ENCODE measurements around the gene ACSS2. TPM values are rescaled to one million over a fixed set of nuclear protein-coding genes. Genes with fewer than 3 reads are reported as not detected.

The ACSS2 gene
- total RNA-seq, 1 donor from 2014 or later: 146 TPM

- no peak for TF ChIP-seq CTCF (IDR thresholded peaks at IDR 0.05)
- intact Hi-C loops (cut with DNase I): no loop called here
Observed at GRCh38 chr20:34843421-34843820, 33.0 kb upstream of the ACSS2 start.

GRCh38 chr20:34848597-34848996 is 27.8 kb upstream of the ACSS2 start:
- DNase-seq (no peak), ATAC-seq (no peak)
- no peak overlapping the region for H3K4me3 ChIP-seq
- peaks cover 26% of the 10 kb centered on the region for H3K36me3 ChIP-seq
- intact Hi-C loops (cut with DNase I): no loop called here
- TF ChIP-seq CTCF (IDR thresholded peaks at IDR 0.05): no peak
- H3K27ac ChIP-seq: no peak overlapping the region
- no peaks in the 10 kb centered on the region for H3K27me3 ChIP-seq
- no peaks in the 10 kb centered on the region for H3K4me1 ChIP-seq
- H3K9me3 ChIP-seq: no peaks in the 10 kb centered on the region

More at GRCh38 chr20:34843421-34843820, 33.0 kb upstream of the ACSS2 start:
- H3K4me3 ChIP-seq: no peak overlapping the region
- ATAC-seq: no peak
- no peaks in the 10 kb centered on the region for H3K27me3 ChIP-seq
- H3K9me3 ChIP-seq: no peaks in the 10 kb centered on the region
- H3K36me3 ChIP-seq: no peaks in the 10 kb centered on the region
- H3K4me1 ChIP-seq: no peaks in the 10 kb centered on the region
- DNase-seq: no peak
- no peak overlapping the region for H3K27ac ChIP-seq

- no peak for TF ChIP-seq CTCF (IDR thresholded peaks at IDR 0.05)
- no peak for ATAC-seq
- intact Hi-C loops (cut with DNase I): no loop called here
- DNase-seq: no peak
- H3K9me3 ChIP-seq: no peaks in the 10 kb centered on the region
- H3K4me1 ChIP-seq: no peaks in the 10 kb centered on the region
- H3K4me3 ChIP-seq: no peak overlapping the region
- H3K36me3 ChIP-seq: peaks cover 29% of the 10 kb centered on the region
- H3K27ac ChIP-seq: no peak overlapping the region
- no peaks in the 10 kb centered on the region for H3K27me3 ChIP-seq
Observed at GRCh38 chr20:34849778-34850177, 26.6 kb upstream of the ACSS2 start.

GRCh38 chr20:34850969-34851368 is 25.4 kb upstream of the ACSS2 start:
- no peaks in the 10 kb centered on the region for H3K27me3 ChIP-seq
- H3K36me3 ChIP-seq: peaks cover 35% of the 10 kb centered on the region
- ATAC-seq (no peak), DNase-seq (no peak)
- no peak for TF ChIP-seq CTCF (IDR thresholded peaks at IDR 0.05)
- intact Hi-C loops (cut with DNase I): no loop called here
- no peaks in the 10 kb centered on the region for H3K4me1 ChIP-seq
- no peak overlapping the region for H3K27ac ChIP-seq
- H3K9me3 ChIP-seq: no peaks in the 10 kb centered on the region
- H3K4me3 ChIP-seq: no peak overlapping the region

GRCh38 chr20:34852298-34852697 is 24.1 kb upstream of the ACSS2 start:
- Histone ChIP-seq H3K4me3 (no peak overlapping the region), H3K27ac (no peak overlapping the region), H3K9me3 (no peaks in the 10 kb centered on the region), H3K4me1 (no peaks in the 10 kb centered on the region), H3K36me3 (peaks cover 35% of the 10 kb centered on the region), H3K27me3 (no peaks in the 10 kb centered on the region)
- DNase-seq (no peak), ATAC-seq (no peak)
- intact Hi-C loops (cut with DNase I): no loop called here
- no peak for TF ChIP-seq CTCF (IDR thresholded peaks at IDR 0.05)

GRCh38 chr20:34859367-34859766 is 17.0 kb upstream of the ACSS2 start:
- H3K36me3 ChIP-seq: peaks cover 8% of the 10 kb centered on the region
- no peak for ATAC-seq
- DNase-seq: no peak

More at GRCh38 chr20:34859367-34859766, 17.0 kb upstream of the ACSS2 start:
- Histone ChIP-seq H3K4me3 (no peak overlapping the region), H3K4me1 (no peaks in the 10 kb centered on the region), H3K27me3 (no peaks in the 10 kb centered on the region), H3K9me3 (no peaks in the 10 kb centered on the region), H3K27ac (no peak overlapping the region)
- intact Hi-C loops (cut with DNase I): no loop called here
- TF ChIP-seq CTCF (IDR thresholded peaks at IDR 0.05): no peak

Measured in upper lobe of right lung (tissue), 1 donor.